SK-N-MC (cell line): ENCODE results near the gene AP1G1.

Experiments used
- EZH2 ChIP-seq: fragments of 200-600 bp; sonication (generic); IDR thresholded peaks from one replicate; pipeline ENCODE4 v1.6.1; 2017; ENCODE audit warnings: antibody characterized with exemption
- POLR2AphosphoS5 ChIP-seq: IDR thresholded peaks from 2 replicates; pipeline ENCODE4 v1.6.1; 2012; ENCODE audit warnings: mild to moderate bottlenecking, low read depth, low read length, borderline replicate concordance

DNA sequence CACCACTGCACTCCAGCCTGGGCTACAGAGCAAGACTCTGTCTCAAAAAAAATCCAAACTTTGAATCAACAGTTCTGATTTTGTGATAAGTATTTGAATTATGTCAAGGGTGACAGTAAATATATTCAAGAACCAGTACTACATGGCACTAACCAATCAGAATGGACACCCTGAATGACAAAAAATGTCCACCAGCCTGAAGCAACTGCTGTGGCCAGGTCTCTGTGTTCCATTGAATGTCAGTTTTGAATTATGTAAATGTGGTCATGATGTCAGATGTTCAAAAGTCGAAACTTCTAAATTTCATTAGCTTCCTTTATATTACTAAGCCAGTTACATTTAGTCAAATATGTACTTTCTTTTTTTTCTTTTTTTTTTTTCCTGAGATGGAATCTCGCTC lies 21.7 kb upstream of the AP1G1 start:
- no peak for TF ChIP-seq EZH2
- no peak for TF ChIP-seq POLR2AphosphoS5
